Liver (tissue), 3 donors: ENCODE measurements around the gene CD34.

ENCODE experiments used
- ATF3 ChIP-seq: IDR thresholded peaks from 2 replicates; pipeline ENCODE4 v1.6.1; 2016; ENCODE audit warnings: antibody characterized with exemption
- CTCF ChIP-seq: fragments of 150-350 bp; IDR thresholded peaks from 2 replicates; pipeline ENCODE4 v1.5.1; 2017; ENCODE audit warnings: improper control_type of control experiment, low read depth, low read length; ENCODE audit not compliant: missing input control
- EGR1 ChIP-seq, 2 donors: IDR thresholded peaks; 2 replicates each; pipeline ENCODE4 v1.6.1; 2016 to 2018; ENCODE audit warnings: antibody characterized with exemption in 2 of 2, low read depth in 2 of 2
- JUND ChIP-seq, 2 donors: IDR thresholded peaks; 2 replicates each; pipeline ENCODE4 v1.6.1; 2016; ENCODE audit warnings: antibody characterized with exemption in 2 of 2
- RXRA ChIP-seq, 2 donors: IDR thresholded peaks; 2 replicates each; pipeline ENCODE4 v1.6.1; 2017 to 2018; ENCODE audit warnings: antibody characterized with exemption in 2 of 2, mild to moderate bottlenecking in 1 of 2
- donor health status: healthy.
- donor health status: healthy.

GRCh38 chr1:207919523-207920170 lies 8.7 kb upstream of the CD34 start:
- no peak for TF ChIP-seq EGR1 (IDR thresholded peaks at IDR 0.05; ENCODE audit: low read depth in 2 of 2)
- no peak for TF ChIP-seq CTCF
- TF ChIP-seq ATF3: no peak
- no peak for TF ChIP-seq RXRA (IDR thresholded peaks at IDR 0.05)
- no peak for TF ChIP-seq JUND (IDR thresholded peaks at IDR 0.05)
